HepG2 (cell line): ENCODE data around the gene FGFR3. TPM values are rescaled to one million over a fixed set of nuclear protein-coding genes. Genes with fewer than 3 reads are reported as not detected.

Source experiments
- ASH2L ChIP-seq: fragments of 300-600, 200-600 bp; sonication (generic); IDR thresholded peaks from 2 replicates; pipeline ENCODE4 v1.7.0; 2017; ENCODE audit warnings: low read depth, mild to moderate bottlenecking, moderate library complexity, mixed read lengths, low read length; ENCODE audit not compliant: insufficient read length
- BORCS8-MEF2B ChIP-seq: sonication (generic); formaldehyde crosslinking; IDR thresholded peaks from 2 replicates; pipeline ENCODE4 v1.8.0; 2022; ENCODE audit warnings: mild to moderate bottlenecking, missing genetic modification reagents
- CC2D1A ChIP-seq: sonication (generic); formaldehyde crosslinking; IDR thresholded peaks from 2 replicates; pipeline ENCODE4 v1.8.1; 2023; ENCODE audit warnings: mild to moderate bottlenecking, missing genetic modification reagents
- CCDC6 ChIP-seq: sonication (generic); formaldehyde crosslinking; IDR thresholded peaks from 2 replicates; pipeline ENCODE4 v1.8.1; 2022; ENCODE audit warnings: mild to moderate bottlenecking, missing genetic modification reagents, moderate library complexity
- EED ChIP-seq: sonication (generic); formaldehyde crosslinking; IDR thresholded peaks from 2 replicates; pipeline ENCODE4 v1.5.0; 2020; ENCODE audit warnings: mild to moderate bottlenecking, missing genetic modification reagents
- FOSL2 ChIP-seq: sonication (generic); formaldehyde crosslinking; IDR thresholded peaks from 2 replicates; pipeline ENCODE4 v1.4.0; 2020; ENCODE audit warnings: missing genetic modification reagents
- HDAC1 ChIP-seq: sonication (generic); formaldehyde crosslinking; IDR thresholded peaks from 2 replicates; pipeline ENCODE4 v1.5.1; 2020; ENCODE audit warnings: mild to moderate bottlenecking, missing genetic modification reagents
- HHEX ChIP-seq: IDR thresholded peaks from 2 replicates; pipeline ENCODE4 v1.6.1; 2016; ENCODE audit warnings: control low read depth
- HMG20B ChIP-seq: conservative IDR thresholded peaks from 2 replicates; pipeline ENCODE4 v1.6.1; 2016; ENCODE audit warnings: missing genetic modification reagents, missing compliant biosample characterization
- HOXA3 ChIP-seq: sonication (generic); formaldehyde crosslinking; IDR thresholded peaks from 2 replicates; pipeline ENCODE4 v1.5.0; 2020; ENCODE audit warnings: missing genetic modification reagents
- IRF2 ChIP-seq: IDR thresholded peaks from 2 replicates; pipeline ENCODE4 v1.6.1; 2018; ENCODE audit warnings: missing genetic modification reagents, missing compliant biosample characterization
- IRX3 ChIP-seq: sonication (generic); formaldehyde crosslinking; IDR thresholded peaks from 2 replicates; pipeline ENCODE4 v1.8.1; 2023; ENCODE audit warnings: mild to moderate bottlenecking, low read depth, missing genetic modification reagents, borderline replicate concordance
- KAT8 ChIP-seq: IDR thresholded peaks from 2 replicates; pipeline ENCODE4 v1.6.1; 2016; ENCODE audit warnings: missing genetic modification reagents, missing compliant biosample characterization
- KDM5B ChIP-seq: sonication (generic); formaldehyde crosslinking; IDR thresholded peaks from 2 replicates; pipeline ENCODE4 v1.4.0; 2020; ENCODE audit warnings: missing genetic modification reagents, mild to moderate bottlenecking, borderline replicate concordance
- RARA ChIP-seq: IDR thresholded peaks from 2 replicates; pipeline ENCODE4 v1.6.1; 2016; ENCODE audit warnings: missing genetic modification reagents, missing compliant biosample characterization
- SP4 ChIP-seq: sonication (generic); formaldehyde crosslinking; IDR thresholded peaks from 2 replicates; pipeline ENCODE4 v1.8.1; 2023; ENCODE audit warnings: mild to moderate bottlenecking, missing genetic modification reagents
- STAG1 ChIP-seq: sonication (generic); formaldehyde crosslinking; IDR thresholded peaks from 2 replicates; pipeline ENCODE4 v1.4.0; 2020; ENCODE audit warnings: missing genetic modification reagents
- TCF7L2 ChIP-seq: IDR thresholded peaks from 2 replicates; pipeline ENCODE4 v1.6.1; 2011; ENCODE audit warnings: mild to moderate bottlenecking, low read depth, low read length, moderate library complexity
- ZBTB7A ChIP-seq: sonication (generic); formaldehyde crosslinking; IDR thresholded peaks from 2 replicates; pipeline ENCODE4 v1.8.0; 2022; ENCODE audit warnings: mild to moderate bottlenecking, missing genetic modification reagents
- ZNF138 ChIP-seq: sonication (generic); formaldehyde crosslinking; IDR thresholded peaks from 2 replicates; pipeline ENCODE4 v1.5.0; 2020; ENCODE audit warnings: mild to moderate bottlenecking, low read depth, missing genetic modification reagents
- ZNF143 ChIP-seq: sonication (generic); formaldehyde crosslinking; IDR thresholded peaks from 2 replicates; pipeline ENCODE4 v1.4.0; 2020; ENCODE audit warnings: missing genetic modification reagents
- ZNF326 ChIP-seq: sonication (generic); formaldehyde crosslinking; IDR thresholded peaks from 2 replicates; pipeline ENCODE4 v1.4.0; 2020; ENCODE audit warnings: missing genetic modification reagents, borderline replicate concordance
- ZNF430 ChIP-seq: sonication (generic); formaldehyde crosslinking; IDR thresholded peaks from 2 replicates; pipeline ENCODE4 v1.9.0; 2021; ENCODE audit warnings: mild to moderate bottlenecking, missing genetic modification reagents
- ZNF747 ChIP-seq: sonication (generic); formaldehyde crosslinking; IDR thresholded peaks from 2 replicates; pipeline ENCODE4 v1.8.1; 2023; ENCODE audit warnings: missing genetic modification reagents, mild to moderate bottlenecking, borderline replicate concordance
- ZNF780A ChIP-seq: sonication (generic); formaldehyde crosslinking; IDR thresholded peaks from 2 replicates; pipeline ENCODE4 v1.8.0; 2022; ENCODE audit warnings: mild to moderate bottlenecking, missing genetic modification reagents, moderate library complexity
- ZSCAN21 ChIP-seq: sonication (generic); formaldehyde crosslinking; IDR thresholded peaks from 2 replicates; pipeline ENCODE4 v1.8.0; 2022; ENCODE audit warnings: mild to moderate bottlenecking, missing genetic modification reagents, moderate library complexity, borderline replicate concordance
- polyA plus RNA-seq, 8 experiments: library from polyadenylated mRNA; depleted of rRNA in 3 of 8; stranded (reverse) in 7 of 8; unstranded in 1 of 8; fragments of >200 nt; fragmentation: Illumina TruSeq in 4 of 8; extraction: Trizol in 4 of 8; gene quantifications; 2 replicates each; pipeline versions ENCODE4 v1.2.1 to v1.2.3, GENCODE V29; 2011 to 2016; ENCODE audit warnings: low read depth in 4 of 8, missing spikeins in 1 of 8, mixed read lengths in 1 of 8; ENCODE audit not compliant: insufficient read depth in 1 of 8
- total RNA-seq, 5 experiments: library from RNA; depleted of rRNA; stranded (reverse); fragments of >200 nt; fragmentation: Illumina TruSeq; extraction: Trizol; gene quantifications; 2 replicates each; pipeline ENCODE4 v1.2.3, GENCODE V29; 2016; ENCODE audit warnings: low read depth in 1 of 5
- TF ChIP-seq, protein P1 (sequence below): sonication (generic); formaldehyde crosslinking; IDR thresholded peaks from 2 replicates; pipeline ENCODE4 v1.4.0; 2020; ENCODE audit warnings: missing genetic modification reagents
- TF ChIP-seq, protein P2 (sequence below): sonication (generic); formaldehyde crosslinking; IDR thresholded peaks from 2 replicates; pipeline ENCODE4 v1.4.0; 2020; ENCODE audit warnings: mild to moderate bottlenecking, missing genetic modification reagents
- TF ChIP-seq, protein P3 (sequence below): sonication (generic); formaldehyde crosslinking; IDR thresholded peaks from 2 replicates; pipeline ENCODE4 v1.5.1; 2020; ENCODE audit warnings: missing genetic modification reagents, mild to moderate bottlenecking, borderline replicate concordance

FGFR3 gene
- total and polyA plus RNA-seq, 2 of the 13 experiments (the other 11 are each of a cell fraction or from before 2014, with no cell fraction given) = 103 to 109 TPM

- TF ChIP-seq, protein P1, sequence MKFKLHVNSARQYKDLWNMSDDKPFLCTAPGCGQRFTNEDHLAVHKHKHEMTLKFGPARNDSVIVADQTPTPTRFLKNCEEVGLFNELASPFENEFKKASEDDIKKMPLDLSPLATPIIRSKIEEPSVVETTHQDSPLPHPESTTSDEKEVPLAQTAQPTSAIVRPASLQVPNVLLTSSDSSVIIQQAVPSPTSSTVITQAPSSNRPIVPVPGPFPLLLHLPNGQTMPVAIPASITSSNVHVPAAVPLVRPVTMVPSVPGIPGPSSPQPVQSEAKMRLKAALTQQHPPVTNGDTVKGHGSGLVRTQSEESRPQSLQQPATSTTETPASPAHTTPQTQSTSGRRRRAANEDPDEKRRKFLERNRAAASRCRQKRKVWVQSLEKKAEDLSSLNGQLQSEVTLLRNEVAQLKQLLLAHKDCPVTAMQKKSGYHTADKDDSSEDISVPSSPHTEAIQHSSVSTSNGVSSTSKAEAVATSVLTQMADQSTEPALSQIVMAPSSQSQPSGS (CRISPR knock-in tag) = peak; percentile 50; the same call in 1 of the 2 replicates
- TF ChIP-seq FOSL2 (peak; percentile 31; the same call in 1 of the 2 replicates), CC2D1A (no peak), BORCS8-MEF2B (CRISPR knock-in tag) (peak; percentile 87; the same call in 1 of the 2 replicates), ZNF780A (peak; percentile 80; the same call in 1 of the 2 replicates), CCDC6 (CRISPR knock-in tag) (no peak), HDAC1 (peak; percentile 77), ZNF143 (CRISPR knock-in tag) (peak; percentile 37; the same call in 1 of the 2 replicates), ZNF326 (CRISPR knock-in tag) (no peak), KAT8 (CRISPR knock-in tag) (peak; percentile 57), KDM5B (CRISPR knock-in tag) (peak; percentile 84; the same call in 1 of the 2 replicates), ZNF430 (CRISPR knock-in tag) (no peak), ZNF138 (CRISPR knock-in tag) (peak; percentile 34; the same call in 1 of the 2 replicates), HHEX (CRISPR knock-in tag) (0 out of 2 replicates have a peak, but pooled peaks have one; percentile 29), STAG1 (CRISPR knock-in tag) (peak; percentile 96), EED (CRISPR knock-in tag) (peak; percentile 50; the same call in 1 of the 2 replicates), IRX3 (CRISPR knock-in tag) (0 out of 2 replicates have a peak, but pooled peaks have one; percentile 40), ZNF747 (CRISPR knock-in tag) (0 out of 2 replicates have a peak, but pooled peaks have one; percentile 46), IRF2 (CRISPR knock-in tag) (0 out of 2 replicates have a peak, but pooled peaks have one; percentile 35), SP4 (CRISPR knock-in tag) (no peak), TCF7L2 (no peak), ASH2L (no peak), HOXA3 (CRISPR knock-in tag) (peak; percentile 61; the same call in 1 of the 2 replicates), ZSCAN21 (CRISPR knock-in tag) (peak; percentile 17; the same call in 1 of the 2 replicates), HMG20B (CRISPR knock-in tag) (no peak), RARA (CRISPR knock-in tag) (0 out of 2 replicates have a peak, but pooled peaks have one; percentile 25), ZBTB7A (peak; percentile 91)
- TF ChIP-seq, protein P2, sequence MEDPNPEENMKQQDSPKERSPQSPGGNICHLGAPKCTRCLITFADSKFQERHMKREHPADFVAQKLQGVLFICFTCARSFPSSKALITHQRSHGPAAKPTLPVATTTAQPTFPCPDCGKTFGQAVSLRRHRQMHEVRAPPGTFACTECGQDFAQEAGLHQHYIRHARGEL (CRISPR knock-in tag) = peak; percentile 73; the same call in 1 of the 2 replicates
- TF ChIP-seq, protein P3, sequence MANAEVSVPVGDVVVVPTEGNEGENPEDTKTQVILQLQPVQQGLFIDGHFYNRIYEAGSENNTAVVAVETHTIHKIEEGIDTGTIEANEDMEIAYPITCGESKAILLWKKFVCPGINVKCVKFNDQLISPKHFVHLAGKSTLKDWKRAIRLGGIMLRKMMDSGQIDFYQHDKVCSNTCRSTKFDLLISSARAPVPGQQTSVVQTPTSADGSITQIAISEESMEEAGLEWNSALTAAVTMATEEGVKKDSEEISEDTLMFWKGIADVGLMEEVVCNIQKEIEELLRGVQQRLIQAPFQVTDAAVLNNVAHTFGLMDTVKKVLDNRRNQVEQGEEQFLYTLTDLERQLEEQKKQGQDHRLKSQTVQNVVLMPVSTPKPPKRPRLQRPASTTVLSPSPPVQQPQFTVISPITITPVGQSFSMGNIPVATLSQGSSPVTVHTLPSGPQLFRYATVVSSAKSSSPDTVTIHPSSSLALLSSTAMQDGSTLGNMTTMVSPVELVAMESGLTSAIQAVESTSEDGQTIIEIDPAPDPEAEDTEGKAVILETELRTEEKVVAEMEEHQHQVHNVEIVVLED = peak; percentile 44; the same call in 1 of the 2 replicates
These were observed 16.8 kb downstream of the FGFR3 start (continued) for GRCh38 chr4:1809754-1810502.
